Neural progenitor cell (in vitro differentiated cells): ENCODE measurements around the gene HKDC1.

Experiments used
- CTCF ChIP-seq: fragments of 200-600 bp; sonication (generic); IDR thresholded peaks from 2 replicates; pipeline ENCODE4 v1.5.1; 2017; ENCODE audit warnings: antibody characterized with exemption, mild to moderate bottlenecking
- EZH2 ChIP-seq: fragments of 200-600 bp; sonication (generic); IDR thresholded peaks from 2 replicates; pipeline ENCODE4 v1.6.1; 2017; ENCODE audit warnings: antibody characterized with exemption, mild to moderate bottlenecking, moderate library complexity
- EZH2phosphoT487 ChIP-seq: fragments of 200-600 bp; sonication (generic); IDR thresholded peaks from 2 replicates; pipeline ENCODE4 v1.6.1; 2017; ENCODE audit warnings: antibody characterized with exemption

- no peak for TF ChIP-seq CTCF
- TF ChIP-seq EZH2: no peak
- no peak for TF ChIP-seq EZH2phosphoT487
Measured at GRCh38 chr10:69218831-69219230, 1.3 kb upstream of the HKDC1 start.
